ENCODE data around the gene HTD2. TPM values are rescaled to one million over a fixed set of nuclear protein-coding genes. Genes with fewer than 3 reads are reported as not detected.

The HTD2 gene
- total RNA-seq, 1 experiment from 2014 or later = 11.4 TPM

- TF ChIP-seq TEAD1 (CRISPR knock-in tag; IDR thresholded peaks at IDR 0.05) (no peak), CREM (CRISPR knock-in tag; IDR thresholded peaks at IDR 0.05) (no peak), HMGA2 (CRISPR knock-in tag; IDR thresholded peaks at IDR 0.05) (no peak), FOXJ3 (CRISPR knock-in tag; IDR thresholded peaks at IDR 0.05; ENCODE audit: borderline replicate concordance) (no peak), RORB (CRISPR knock-in tag; IDR thresholded peaks at IDR 0.05) (no peak)
- TF ChIP-seq, protein P1, sequence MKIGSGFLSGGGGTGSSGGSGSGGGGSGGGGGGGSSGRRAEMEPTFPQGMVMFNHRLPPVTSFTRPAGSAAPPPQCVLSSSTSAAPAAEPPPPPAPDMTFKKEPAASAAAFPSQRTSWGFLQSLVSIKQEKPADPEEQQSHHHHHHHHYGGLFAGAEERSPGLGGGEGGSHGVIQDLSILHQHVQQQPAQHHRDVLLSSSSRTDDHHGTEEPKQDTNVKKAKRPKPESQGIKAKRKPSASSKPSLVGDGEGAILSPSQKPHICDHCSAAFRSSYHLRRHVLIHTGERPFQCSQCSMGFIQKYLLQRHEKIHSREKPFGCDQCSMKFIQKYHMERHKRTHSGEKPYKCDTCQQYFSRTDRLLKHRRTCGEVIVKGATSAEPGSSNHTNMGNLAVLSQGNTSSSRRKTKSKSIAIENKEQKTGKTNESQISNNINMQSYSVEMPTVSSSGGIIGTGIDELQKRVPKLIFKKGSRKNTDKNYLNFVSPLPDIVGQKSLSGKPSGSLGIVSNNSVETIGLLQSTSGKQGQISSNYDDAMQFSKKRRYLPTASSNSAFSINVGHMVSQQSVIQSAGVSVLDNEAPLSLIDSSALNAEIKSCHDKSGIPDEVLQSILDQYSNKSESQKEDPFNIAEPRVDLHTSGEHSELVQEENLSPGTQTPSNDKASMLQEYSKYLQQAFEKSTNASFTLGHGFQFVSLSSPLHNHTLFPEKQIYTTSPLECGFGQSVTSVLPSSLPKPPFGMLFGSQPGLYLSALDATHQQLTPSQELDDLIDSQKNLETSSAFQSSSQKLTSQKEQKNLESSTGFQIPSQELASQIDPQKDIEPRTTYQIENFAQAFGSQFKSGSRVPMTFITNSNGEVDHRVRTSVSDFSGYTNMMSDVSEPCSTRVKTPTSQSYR (CRISPR knock-in tag; IDR thresholded peaks at IDR 0.05) = no peak
- no peak overlapping the region for H3K4me3 Mint-ChIP-seq
- POLR2A ChIA-PET = interaction anchor here (0.8 kb wide), 1 partner anchor 88 kb away, joined by 3 read pairs; no protein-coding TSS in a partner anchor
- H3K36me3 Mint-ChIP-seq = no peaks in the 10 kb centered on the region
- DNase-seq (ENCODE audit: low spot score) = no peak
- H3K27me3 Mint-ChIP-seq (ENCODE audit: low read depth) = no peaks in the 10 kb centered on the region
- H3K9me3 Mint-ChIP-seq = no peaks in the 10 kb centered on the region
- CTCF ChIA-PET = interaction anchor here (1.1 to 1.3 kb wide), 2 partner anchors 35 to 154 kb away, joined by 3 to 6 read pairs; partner anchors contain the start of genes HTD2 and RPP14
- ATAC-seq = no peak
- no peak overlapping the region for H3K27ac Mint-ChIP-seq
- no peaks in the 10 kb centered on the region for H3K4me1 Mint-ChIP-seq
Observed at GRCh38 chr3:58341376-58341775, 35.1 kb downstream of the HTD2 start.

DNA sequence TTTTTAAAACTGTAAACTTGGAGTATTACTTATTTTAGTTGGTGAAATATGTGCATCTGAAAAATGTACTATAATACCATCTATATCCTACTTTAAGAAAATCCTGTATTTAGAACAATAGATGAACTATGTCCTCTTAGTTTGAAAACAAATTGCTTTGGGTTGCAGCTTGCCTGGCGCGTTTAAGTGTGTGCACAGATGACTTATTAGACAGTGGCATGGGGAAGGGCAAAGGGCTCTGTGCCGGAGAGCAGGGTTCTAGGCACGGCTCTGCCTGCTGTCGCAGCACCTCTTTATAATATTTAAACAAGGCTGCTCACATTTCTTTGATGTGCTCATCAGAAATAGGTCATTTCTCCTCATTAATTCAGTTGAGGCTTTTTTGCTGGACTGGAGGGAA lies 36.4 kb downstream of the HTD2 start:
- DNase-seq (ENCODE audit: low spot score) (no peak), ATAC-seq (no peak)
- no peak overlapping the region for H3K4me3 Mint-ChIP-seq
- no peaks in the 10 kb centered on the region for H3K27me3 Mint-ChIP-seq (ENCODE audit: low read depth)
- ChIA-PET POLR2A (no interaction called here), CTCF (no interaction called here)
- no peaks in the 10 kb centered on the region for H3K36me3 Mint-ChIP-seq
- H3K27ac Mint-ChIP-seq = no peak overlapping the region
- H3K9me3 Mint-ChIP-seq = no peaks in the 10 kb centered on the region
- H3K4me1 Mint-ChIP-seq = no peaks in the 10 kb centered on the region
- no peak for TF ChIP-seq PREB (CRISPR knock-in tag; IDR thresholded peaks at IDR 0.05; ENCODE audit: borderline replicate concordance)
- TF ChIP-seq, protein P2, sequence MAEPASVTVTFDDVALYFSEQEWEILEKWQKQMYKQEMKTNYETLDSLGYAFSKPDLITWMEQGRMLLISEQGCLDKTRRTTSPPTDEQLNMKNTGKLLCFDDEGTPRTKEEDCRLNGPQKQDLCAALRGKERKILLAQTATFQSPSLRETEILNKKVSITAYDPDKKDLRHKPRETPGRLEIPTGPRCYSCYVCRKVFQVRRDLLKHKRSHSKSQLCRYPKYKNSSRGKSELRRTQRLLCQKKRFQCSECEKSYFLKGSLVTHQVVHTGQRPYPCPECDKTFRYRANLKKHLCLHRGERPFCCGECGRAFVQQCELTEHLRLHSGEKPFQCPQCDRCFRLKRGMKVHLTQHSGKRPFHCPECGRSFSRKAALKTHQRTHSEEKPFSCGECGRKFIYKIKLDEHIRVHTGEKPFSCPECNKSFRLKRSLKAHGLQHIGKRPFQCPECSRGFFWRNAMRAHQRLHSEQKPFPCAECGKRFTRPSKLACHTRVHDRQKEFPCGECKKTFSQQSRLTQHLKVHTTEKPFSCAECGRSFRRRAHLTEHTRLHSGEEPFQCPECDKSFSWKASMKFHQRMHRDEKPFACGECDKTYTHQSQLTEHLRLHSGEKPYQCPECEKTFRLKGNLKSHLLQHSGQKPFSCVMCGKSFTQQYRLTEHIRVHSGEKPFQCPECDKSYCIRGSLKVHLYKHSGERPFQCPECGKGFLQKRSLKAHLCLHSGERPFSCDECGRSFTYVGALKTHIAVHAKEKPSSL (CRISPR knock-in tag; conservative IDR thresholded peaks at IDR 0.05) = no peak
- TF ChIP-seq, protein P3, sequence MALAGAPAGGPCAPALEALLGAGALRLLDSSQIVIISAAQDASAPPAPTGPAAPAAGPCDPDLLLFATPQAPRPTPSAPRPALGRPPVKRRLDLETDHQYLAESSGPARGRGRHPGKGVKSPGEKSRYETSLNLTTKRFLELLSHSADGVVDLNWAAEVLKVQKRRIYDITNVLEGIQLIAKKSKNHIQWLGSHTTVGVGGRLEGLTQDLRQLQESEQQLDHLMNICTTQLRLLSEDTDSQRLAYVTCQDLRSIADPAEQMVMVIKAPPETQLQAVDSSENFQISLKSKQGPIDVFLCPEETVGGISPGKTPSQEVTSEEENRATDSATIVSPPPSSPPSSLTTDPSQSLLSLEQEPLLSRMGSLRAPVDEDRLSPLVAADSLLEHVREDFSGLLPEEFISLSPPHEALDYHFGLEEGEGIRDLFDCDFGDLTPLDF (CRISPR knock-in tag; IDR thresholded peaks at IDR 0.05) = no peak
- TF ChIP-seq ZNF138 (CRISPR knock-in tag; conservative IDR thresholded peaks at IDR 0.05) = no peak
- TF ChIP-seq ZNF532 (CRISPR knock-in tag; IDR thresholded peaks at IDR 0.05; ENCODE audit: borderline replicate concordance) = no peak
- TF ChIP-seq ZNF423 (CRISPR knock-in tag; IDR thresholded peaks at IDR 0.05) = no peak
- TF ChIP-seq ZNF219 (CRISPR knock-in tag; IDR thresholded peaks at IDR 0.05; ENCODE audit: borderline replicate concordance) = no peak
- TF ChIP-seq PRRX2 (CRISPR knock-in tag; IDR thresholded peaks at IDR 0.05) = no peak
- TF ChIP-seq, protein P4, sequence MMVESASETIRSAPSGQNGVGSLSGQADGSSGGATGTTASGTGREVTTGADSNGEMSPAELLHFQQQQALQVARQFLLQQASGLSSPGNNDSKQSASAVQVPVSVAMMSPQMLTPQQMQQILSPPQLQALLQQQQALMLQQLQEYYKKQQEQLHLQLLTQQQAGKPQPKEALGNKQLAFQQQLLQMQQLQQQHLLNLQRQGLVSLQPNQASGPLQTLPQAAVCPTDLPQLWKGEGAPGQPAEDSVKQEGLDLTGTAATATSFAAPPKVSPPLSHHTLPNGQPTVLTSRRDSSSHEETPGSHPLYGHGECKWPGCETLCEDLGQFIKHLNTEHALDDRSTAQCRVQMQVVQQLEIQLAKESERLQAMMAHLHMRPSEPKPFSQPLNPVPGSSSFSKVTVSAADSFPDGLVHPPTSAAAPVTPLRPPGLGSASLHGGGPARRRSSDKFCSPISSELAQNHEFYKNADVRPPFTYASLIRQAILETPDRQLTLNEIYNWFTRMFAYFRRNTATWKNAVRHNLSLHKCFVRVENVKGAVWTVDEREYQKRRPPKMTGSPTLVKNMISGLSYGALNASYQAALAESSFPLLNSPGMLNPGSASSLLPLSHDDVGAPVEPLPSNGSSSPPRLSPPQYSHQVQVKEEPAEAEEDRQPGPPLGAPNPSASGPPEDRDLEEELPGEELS (CRISPR knock-in tag; IDR thresholded peaks at IDR 0.05) = no peak
- no peak for TF ChIP-seq TP53 (CRISPR knock-in tag; IDR thresholded peaks at IDR 0.05)
- no peak for TF ChIP-seq USF1 (CRISPR knock-in tag; IDR thresholded peaks at IDR 0.05)
